Measurements from ENCODE around the gene MAZ.
A peak's percentile ranks its signal among the peaks of the same experiment; 100 is the strongest.
"Not testable (repeated sequence)": the region's sequence is repeated elsewhere in the genome, so short reads cannot be mapped to it uniquely, and the experiment has no call there.

Gene MAZ

DNA sequence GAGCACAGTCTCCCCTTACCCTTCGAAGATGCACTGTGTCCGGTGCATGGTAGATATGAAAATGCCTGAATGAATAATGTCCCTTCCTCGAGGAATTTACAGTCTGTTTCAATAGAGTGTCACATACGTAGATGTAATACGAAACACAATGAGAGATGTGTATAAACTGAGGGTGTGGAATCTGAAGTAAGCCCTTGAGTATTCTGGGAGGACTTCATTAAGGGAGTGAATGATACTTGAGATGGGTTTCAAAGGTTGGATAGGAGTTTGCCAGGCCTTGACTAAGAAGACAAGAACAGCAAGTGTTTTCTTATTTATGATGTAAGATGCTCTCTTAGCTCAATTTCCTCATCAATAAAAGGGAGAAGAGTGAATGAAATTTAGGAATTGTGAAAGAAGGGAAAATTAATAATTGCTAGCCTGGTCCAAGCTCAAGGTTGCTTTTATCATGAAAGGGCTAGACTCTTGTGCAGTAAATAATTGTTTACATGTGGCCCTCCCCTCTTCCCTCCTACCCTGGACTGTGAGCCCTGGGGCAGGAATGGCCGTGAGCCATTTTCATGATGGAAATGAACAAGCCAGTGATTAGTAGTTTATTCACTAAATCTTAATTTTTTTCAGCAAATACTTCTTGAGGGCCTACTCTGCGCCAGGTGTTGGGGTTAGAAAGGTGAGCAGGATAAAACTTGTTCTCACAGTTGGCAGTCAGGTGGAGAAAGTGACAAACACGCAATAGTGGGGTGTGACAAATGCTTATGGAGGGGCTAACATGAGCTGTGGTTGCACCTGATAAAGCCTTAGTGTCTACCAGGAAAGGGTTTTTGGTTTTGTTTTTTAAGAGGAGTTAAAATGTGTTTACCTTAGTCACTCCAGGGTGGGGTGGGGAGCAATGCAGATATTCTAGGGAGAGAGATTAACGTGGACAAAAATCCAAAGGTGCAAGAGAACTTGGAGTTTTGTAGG, 14.2 kb upstream of the MAZ start:
- DNase-seq = no peak
- TF ChIP-seq GATA1 (IDR thresholded peaks at IDR 0.05; ENCODE audit: low read depth, low read length) = no peak
- no peak for TF ChIP-seq POLR2A (IDR thresholded peaks at IDR 0.05; ENCODE audit: low read length)

DNA sequence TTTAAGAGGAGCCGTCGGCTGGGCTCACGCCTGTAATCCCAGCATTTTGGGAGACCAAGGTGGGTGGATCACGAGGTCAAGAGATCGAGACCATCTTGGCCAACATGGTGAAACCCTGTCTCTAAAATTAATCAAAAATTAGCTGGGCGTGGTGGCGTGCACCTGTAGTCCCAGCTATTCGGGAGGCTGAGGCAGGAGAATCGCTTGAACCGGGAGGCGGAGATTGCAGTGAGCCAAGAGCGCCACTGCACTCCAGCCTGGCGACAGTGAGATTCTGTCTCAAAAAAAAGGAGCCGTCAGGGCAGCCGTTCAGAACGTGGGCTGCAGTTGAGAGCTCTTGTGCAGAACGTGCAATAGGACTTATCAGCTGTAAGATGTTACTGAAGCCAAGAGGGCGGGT, 13.2 kb upstream of the MAZ start:
- not testable (repeated sequence) for DNase-seq

DNA sequence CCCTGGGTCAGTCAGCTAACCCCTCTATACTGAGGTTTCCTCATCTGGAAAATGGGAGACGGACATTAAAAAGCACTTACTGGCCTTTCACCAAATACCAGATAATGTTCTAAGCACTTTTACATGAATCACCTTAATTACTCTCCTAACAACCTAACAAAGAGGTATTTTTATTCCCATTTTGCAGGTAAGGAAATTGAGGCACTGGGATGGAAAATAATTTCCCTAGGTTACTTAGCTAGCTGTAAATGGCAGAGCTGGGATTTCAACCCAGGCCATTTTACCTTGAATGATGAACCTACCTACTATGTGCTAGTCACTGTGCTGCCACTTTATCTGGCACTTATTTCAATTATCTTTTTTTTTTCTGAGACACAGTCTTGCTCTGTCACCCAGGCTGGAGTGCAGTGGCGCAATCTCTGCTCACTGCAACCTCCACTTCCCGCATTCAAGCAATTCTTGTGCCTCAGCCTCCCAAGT, 12.1 kb upstream of the MAZ start:
- TF ChIP-seq GATA1 (IDR thresholded peaks at IDR 0.05; ENCODE audit: low read depth, low read length) (no peak), POLR2A (IDR thresholded peaks at IDR 0.05; ENCODE audit: low read length) (no peak)
- DNase-seq = no peak

DNA sequence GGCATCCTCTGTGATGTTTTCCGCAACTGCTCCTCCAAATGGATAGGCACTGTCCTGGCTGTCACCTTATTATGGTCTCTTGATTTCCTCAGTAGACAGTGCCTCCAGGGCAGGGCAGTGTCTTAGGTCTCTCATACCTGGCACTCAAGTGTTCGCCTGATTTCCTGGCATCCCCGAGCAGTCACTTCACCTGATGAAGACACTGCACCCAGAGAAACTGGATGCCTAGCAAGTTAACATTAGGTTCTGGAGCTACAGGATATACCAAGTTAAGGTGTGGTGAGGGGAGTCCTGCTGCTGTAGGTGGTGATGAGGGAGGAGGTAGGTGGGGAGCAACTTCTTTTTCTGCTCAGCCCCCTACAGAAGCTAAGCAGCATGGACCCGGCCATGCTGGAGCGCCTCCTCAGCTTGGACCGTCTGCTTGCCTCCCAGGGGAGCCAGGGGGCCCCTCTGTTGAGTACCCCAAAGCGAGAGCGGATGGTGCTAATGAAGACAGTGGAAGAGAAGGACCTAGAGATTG, 3.9 kb upstream of the MAZ start:
- DNase-seq = no peak
- no peak for TF ChIP-seq POLR2A (IDR thresholded peaks at IDR 0.05; ENCODE audit: low read length)
- no peak for TF ChIP-seq GATA1 (IDR thresholded peaks at IDR 0.05; ENCODE audit: low read depth, low read length)

DNA sequence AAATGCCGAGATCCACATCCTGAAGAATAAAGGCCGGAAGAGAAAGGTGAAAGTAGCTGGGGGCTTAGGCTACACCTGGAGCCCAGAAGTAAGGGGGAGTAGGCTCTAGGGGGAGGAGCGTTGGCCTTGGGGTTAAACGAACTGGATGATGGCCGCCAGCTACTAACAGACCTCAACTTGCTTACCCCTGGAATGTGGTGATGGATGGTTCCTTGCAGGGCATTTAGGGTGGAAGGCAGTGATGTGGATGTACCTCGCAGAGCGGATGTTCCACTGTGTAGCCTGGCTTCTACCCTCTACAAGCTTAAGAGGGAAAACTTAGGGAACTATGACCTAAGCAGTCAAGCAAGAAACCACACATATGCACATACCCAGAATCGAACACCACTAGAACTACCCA, 2.3 kb upstream of the MAZ start:
- no peak for DNase-seq
- TF ChIP-seq POLR2A (IDR thresholded peaks at IDR 0.05; ENCODE audit: low read length) (no peak), GATA1 (IDR thresholded peaks at IDR 0.05; ENCODE audit: low read depth, low read length) (no peak)

DNA sequence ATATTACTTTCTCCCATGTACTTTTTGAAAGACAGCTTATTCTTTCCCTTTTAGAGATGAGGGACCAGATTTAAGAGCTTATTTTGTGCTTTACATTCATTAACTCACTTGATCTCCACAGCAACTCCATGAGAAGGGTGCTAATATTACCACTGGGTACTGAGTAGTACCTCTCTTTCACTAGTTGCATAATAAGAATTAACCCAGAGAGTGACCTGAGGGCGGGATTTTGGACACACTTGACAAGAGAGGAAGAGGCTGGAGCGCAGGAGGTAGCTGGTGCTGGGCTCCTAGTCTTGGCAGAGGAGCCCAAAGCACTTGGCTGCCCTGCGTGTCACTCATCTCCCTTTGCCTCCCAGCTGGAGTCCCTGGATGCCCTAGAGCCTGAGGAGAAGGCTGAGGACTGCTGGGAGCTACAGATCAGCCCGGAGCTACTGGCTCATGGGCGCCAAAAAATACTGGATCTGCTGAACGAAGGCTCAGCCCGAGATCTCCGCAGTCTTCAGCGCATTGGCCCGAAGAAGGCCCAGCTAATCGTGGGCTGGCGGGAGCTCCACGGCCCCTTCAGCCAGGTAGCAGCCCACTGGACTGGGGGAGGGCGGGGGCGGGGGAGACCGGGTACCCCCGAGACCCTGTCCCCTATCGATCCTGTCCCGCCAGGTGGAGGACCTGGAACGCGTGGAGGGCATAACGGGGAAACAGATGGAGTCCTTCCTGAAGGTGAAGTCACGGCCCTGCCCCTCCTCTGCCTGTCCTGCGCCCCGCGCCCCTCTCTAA, 1.7 kb upstream of the MAZ start:
- DNase-seq = no peak
- TF ChIP-seq POLR2A (IDR thresholded peaks at IDR 0.05; ENCODE audit: low read length) (no peak), GATA1 (IDR thresholded peaks at IDR 0.05; ENCODE audit: low read depth, low read length) (no peak)

DNA sequence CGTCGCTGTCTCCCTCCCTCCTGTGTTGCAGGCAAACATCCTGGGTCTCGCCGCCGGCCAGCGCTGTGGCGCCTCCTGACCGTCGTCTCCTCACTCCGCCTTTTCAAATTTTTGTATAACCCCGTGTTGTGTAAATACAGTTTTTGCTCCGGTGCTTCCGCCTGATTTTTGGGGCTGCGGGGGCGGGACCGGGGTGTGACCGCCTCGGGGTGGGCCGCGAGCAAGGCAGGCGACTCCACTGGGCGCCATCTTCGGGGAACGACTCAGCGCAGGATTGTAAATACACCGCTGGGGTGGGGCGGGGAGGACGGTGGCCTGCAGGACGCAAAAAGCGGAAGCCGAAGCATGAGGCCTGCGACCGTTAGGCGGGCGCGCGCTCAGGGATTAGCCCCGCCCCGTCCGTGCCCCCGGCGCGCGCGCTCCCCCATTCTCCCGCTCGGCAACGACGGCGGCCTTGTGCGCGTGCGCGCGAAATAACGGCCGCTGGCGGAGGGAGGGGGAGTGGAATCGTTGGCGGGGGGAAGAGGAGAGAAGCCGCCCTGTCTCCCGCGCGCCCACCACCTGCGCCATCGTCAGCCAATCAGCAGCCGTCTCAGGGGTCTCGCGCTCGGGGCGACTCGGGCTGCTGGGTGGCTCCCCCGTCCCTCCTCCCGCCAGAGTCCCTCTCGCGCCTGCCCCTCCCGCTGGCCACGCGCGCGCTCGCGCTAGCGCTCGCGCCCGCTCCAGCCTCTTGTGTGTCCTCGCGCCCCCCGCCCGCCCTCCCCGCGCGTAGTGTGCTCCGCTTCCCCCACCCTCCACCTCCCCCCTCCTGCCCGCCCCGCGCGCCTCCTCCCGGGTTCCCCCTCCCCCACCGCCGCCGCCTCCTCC, 864 bp upstream of the MAZ start:
- no peak for TF ChIP-seq GATA1 (IDR thresholded peaks at IDR 0.05; ENCODE audit: low read depth, low read length)
- TF ChIP-seq POLR2A (IDR thresholded peaks at IDR 0.05; ENCODE audit: low read length) = peak; percentile 87
- DNase-seq = peak; percentile 99

DNA sequence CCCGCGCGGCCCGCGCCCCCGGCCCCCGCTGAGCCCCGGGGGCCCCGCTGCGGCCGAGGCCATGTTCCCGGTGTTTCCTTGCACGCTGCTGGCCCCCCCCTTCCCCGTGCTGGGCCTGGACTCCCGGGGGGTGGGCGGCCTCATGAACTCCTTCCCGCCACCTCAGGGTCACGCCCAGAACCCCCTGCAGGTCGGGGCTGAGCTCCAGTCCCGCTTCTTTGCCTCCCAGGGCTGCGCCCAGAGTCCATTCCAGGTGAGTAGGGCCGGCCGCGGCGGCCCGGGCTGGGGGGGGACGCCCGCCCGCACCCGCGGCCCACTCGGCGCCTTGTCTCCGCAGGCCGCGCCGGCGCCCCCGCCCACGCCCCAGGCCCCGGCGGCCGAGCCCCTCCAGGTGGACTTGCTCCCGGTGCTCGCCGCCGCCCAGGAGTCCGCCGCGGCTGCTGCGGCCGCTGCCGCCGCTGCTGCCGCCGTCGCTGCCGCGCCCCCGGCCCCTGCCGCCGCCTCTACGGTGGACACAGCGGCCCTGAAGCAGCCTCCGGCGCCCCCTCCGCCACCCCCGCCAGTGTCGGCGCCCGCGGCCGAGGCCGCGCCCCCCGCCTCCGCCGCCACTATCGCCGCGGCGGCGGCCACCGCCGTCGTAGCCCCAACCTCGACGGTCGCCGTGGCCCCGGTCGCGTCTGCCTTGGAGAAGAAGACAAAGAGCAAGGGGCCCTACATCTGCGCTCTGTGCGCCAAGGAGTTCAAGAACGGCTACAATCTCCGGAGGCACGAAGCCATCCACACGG, 504 bp downstream of the MAZ start:
- no peak for TF ChIP-seq POLR2A (IDR thresholded peaks at IDR 0.05; ENCODE audit: low read length)
- no peak for TF ChIP-seq GATA1 (IDR thresholded peaks at IDR 0.05; ENCODE audit: low read depth, low read length)
- peak; percentile 82 to 85 for DNase-seq

DNA sequence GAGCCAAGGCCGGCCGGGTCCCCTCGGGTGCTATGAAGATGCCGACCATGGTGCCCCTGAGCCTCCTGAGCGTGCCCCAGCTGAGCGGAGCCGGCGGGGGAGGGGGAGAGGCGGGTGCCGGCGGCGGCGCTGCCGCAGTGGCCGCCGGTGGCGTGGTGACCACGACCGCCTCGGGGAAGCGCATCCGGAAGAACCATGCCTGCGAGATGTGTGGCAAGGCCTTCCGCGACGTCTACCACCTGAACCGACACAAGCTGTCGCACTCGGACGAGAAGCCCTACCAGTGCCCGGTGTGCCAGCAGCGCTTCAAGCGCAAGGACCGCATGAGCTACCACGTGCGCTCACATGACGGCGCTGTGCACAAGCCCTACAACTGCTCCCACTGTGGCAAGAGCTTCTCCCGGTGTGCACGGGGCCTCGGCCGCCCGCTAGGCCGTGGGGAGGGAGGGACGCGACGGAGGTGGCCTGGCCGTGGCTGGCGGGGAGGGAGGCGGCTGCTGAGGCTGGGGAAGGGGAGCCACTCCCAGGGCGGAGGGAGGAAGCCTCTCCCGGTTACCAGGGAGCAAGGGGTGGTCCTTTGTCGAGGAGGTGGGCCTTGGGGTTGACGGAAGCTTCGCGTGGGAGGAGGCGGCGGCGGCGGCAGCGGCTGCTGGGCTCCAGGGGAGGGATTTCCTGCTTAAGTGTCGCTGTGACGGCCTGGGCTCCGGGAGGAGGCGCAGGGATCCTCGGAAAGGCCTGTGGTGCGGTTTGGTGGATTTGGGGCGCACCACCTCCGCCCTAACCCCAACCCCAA, 1.3 kb downstream of the MAZ start:
- DNase-seq = peak; percentile 95
- TF ChIP-seq POLR2A (IDR thresholded peaks at IDR 0.05; ENCODE audit: low read length) = peak; percentile 93
- TF ChIP-seq GATA1 (IDR thresholded peaks at IDR 0.05; ENCODE audit: low read depth, low read length) = no peak

DNA sequence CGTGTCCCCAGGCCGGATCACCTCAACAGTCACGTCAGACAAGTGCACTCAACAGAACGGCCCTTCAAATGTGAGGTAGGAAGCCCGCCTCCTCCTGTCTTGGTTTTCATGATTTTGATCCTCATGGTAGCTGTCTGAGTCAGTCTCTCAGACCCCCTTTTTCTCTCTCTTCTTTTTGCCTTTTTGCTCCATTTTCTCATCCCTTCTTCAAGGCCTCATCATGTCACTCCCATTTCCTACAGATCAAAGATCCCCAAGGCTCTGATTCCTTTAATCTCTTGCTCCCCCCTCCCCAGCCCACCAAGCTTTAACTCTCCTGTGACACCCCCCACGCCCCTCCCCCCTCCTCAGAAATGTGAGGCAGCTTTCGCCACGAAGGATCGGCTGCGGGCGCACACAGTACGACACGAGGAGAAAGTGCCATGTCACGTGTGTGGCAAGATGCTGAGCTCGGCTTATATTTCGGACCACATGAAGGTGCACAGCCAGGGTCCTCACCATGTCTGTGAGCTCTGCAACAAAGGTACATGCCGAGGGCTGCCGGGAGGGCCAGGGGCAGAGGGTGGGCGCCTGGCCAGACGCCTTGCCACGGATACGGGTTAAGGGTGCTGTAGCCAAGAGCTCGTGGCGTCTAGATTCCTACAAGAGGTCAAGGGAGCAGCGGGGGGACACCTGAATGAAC, 2.0 kb downstream of the MAZ start:
- no peak for DNase-seq
- TF ChIP-seq POLR2A (IDR thresholded peaks at IDR 0.05; ENCODE audit: low read length) (no peak), GATA1 (IDR thresholded peaks at IDR 0.05; ENCODE audit: low read depth, low read length) (no peak)

DNA sequence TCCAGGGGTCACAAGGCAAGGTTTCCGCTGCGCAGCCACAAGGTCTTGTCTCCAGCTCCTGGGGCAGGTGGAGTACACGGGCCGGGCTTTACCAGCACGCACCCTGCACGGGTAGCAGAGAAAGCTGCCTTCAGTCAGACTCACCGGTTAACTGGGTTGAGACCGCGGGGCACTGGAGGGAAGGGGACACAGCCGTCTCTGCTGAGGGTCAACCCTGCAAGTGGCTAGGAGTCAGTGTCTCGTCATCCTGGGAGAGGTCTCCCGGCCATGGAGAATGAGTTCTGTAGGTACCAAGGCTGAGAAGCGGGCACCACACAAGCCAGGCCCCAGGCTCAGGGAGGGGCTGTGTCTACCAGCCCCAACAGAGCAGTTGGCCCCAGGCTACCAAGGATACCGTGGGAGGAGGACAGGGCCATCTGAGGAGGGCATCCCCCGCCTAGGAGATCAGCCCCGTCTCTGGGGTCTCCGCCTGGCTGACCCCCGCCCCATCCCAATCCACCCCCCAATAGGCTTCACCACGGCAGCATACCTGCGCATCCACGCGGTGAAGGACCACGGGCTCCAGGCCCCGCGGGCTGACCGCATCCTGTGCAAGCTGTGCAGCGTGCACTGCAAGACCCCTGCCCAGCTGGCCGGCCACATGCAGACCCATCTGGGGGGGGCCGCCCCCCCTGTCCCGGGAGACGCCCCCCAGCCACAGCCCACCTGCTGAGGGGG, 2.9 kb downstream of the MAZ start:
- no peak for DNase-seq

More for the DNA sequence above, 2.9 kb downstream of the MAZ start:
- TF ChIP-seq POLR2A (IDR thresholded peaks at IDR 0.05; ENCODE audit: low read length) (no peak), GATA1 (IDR thresholded peaks at IDR 0.05; ENCODE audit: low read depth, low read length) (no peak)

Measured in erythroblast (primary cell).